Astrocyte (in vitro differentiated cells and primary cell): ENCODE measurements around the gene QARS1.

ENCODE experiments used
- EZH2 ChIP-seq: IDR thresholded peaks from 2 replicates; pipeline ENCODE4 v1.6.1; 2012; ENCODE audit warnings: mild to moderate bottlenecking, low read length, inconsistent platforms; ENCODE audit not compliant: insufficient read depth
- TF ChIP-seq, protein P1 (sequence below): IDR thresholded peaks from 2 replicates; pipeline ENCODE4 v1.5.1; 2011; ENCODE audit warnings: low read depth, mild to moderate bottlenecking, inconsistent platforms, low read length, moderate library complexity; ENCODE audit not compliant: insufficient read depth

DNA sequence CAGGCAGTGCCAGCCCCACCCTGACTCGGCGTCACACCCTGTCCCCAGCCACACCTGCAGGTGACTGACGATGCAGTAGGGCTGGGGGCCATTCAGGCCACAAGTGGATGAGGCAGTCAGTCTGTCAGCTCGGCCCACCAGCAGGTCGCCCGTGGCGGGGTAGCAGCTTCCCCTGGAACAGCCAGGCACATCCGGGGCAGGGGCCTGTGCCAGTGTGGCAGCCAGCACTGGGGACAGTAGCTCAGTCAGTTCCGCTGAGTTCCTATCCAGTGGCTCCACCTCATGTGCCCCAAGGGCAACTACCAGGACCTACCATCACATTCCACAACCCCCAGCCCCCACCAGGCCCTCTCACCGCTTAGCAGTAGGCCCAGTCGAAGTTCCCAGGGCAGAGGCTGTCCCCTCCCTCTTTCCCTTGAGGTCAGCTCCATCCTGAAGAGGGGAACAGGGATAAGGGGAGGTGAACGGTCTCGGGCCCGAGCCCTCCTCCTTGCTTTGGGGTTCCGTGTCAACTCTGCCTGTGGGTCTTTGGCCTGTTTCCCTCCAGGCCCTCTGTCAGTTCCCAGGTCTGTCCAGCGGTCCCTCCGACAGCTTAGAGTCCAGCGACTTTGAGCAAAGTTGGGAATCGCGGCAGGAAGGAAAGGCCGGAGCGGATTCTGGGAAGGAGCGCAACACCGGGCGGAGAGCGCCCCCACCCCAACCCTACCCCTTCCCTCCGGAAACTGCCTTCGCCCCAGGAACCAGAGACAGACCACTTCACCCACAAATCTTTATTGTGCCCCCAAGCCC lies 28.1 kb upstream of the QARS1 start, which contains the start of gene LAMB2:
- TF ChIP-seq, protein P1, sequence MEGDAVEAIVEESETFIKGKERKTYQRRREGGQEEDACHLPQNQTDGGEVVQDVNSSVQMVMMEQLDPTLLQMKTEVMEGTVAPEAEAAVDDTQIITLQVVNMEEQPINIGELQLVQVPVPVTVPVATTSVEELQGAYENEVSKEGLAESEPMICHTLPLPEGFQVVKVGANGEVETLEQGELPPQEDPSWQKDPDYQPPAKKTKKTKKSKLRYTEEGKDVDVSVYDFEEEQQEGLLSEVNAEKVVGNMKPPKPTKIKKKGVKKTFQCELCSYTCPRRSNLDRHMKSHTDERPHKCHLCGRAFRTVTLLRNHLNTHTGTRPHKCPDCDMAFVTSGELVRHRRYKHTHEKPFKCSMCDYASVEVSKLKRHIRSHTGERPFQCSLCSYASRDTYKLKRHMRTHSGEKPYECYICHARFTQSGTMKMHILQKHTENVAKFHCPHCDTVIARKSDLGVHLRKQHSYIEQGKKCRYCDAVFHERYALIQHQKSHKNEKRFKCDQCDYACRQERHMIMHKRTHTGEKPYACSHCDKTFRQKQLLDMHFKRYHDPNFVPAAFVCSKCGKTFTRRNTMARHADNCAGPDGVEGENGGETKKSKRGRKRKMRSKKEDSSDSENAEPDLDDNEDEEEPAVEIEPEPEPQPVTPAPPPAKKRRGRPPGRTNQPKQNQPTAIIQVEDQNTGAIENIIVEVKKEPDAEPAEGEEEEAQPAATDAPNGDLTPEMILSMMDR: peak; percentile 9
- no peak for TF ChIP-seq EZH2
